HG02840 (cell line): Measurements from ENCODE around the gene HPGDS.
"Not testable (repeated sequence)": the region's sequence is repeated elsewhere in the genome, so short reads cannot be mapped to it uniquely, and the experiment has no call there.

Experiments
- ATAC-seq: cut with Tn5 transposase; IDR thresholded peaks from one replicate; pipeline ENCODE4 v1.9.1; 2021; ENCODE audit warnings: mild to moderate bottlenecking, moderate library complexity, moderate number of reproducible peaks; ENCODE audit not compliant: unreplicated experiment, low FRiP score

Gene HPGDS

GRCh38 chr4:94342694-94343093 lies at the start of gene HPGDS:
HPGDS (minus strand) TSS chr4:94342836; CDS start chr4:94334629, 8,207 bp downstream.
- ATAC-seq, result no peak

GRCh38 chr4:94390804-94391410 lies 48.3 kb upstream of the HPGDS start:
- ATAC-seq, result no peak

GRCh38 chr4:94389595-94390267 lies 47.1 kb upstream of the HPGDS start:
- ATAC-seq, result no peak

GRCh38 chr4:94387965-94388364 lies 45.3 kb upstream of the HPGDS start:
- ATAC-seq, result not testable (repeated sequence)

- not testable (repeated sequence) for ATAC-seq
Observed at GRCh38 chr4:94385452-94385851, 42.8 kb upstream of the HPGDS start.

- ATAC-seq, result not testable (repeated sequence)
Observed at GRCh38 chr4:94382891-94383290, 40.3 kb upstream of the HPGDS start.

- no peak for ATAC-seq
Observed at GRCh38 chr4:94378047-94378446, 35.4 kb upstream of the HPGDS start.

- ATAC-seq, result no peak
Observed at GRCh38 chr4:94377294-94377693, 34.7 kb upstream of the HPGDS start.

GRCh38 chr4:94375364-94375763 lies 32.7 kb upstream of the HPGDS start:
- no peak for ATAC-seq

- ATAC-seq, result no peak
Observed at GRCh38 chr4:94373752-94374151, 31.1 kb upstream of the HPGDS start.

- ATAC-seq, result no peak
Observed at GRCh38 chr4:94372991-94373390, 30.4 kb upstream of the HPGDS start.

- no peak for ATAC-seq
Observed at GRCh38 chr4:94372228-94372978, 29.8 kb upstream of the HPGDS start.

GRCh38 chr4:94371290-94371689 lies 28.7 kb upstream of the HPGDS start:
- no peak for ATAC-seq

GRCh38 chr4:94370533-94371254 lies 28.1 kb upstream of the HPGDS start:
- no peak for ATAC-seq

- no peak for ATAC-seq
Observed at GRCh38 chr4:94369046-94369445, 26.4 kb upstream of the HPGDS start.

GRCh38 chr4:94368459-94368858 lies 25.8 kb upstream of the HPGDS start:
- ATAC-seq, result no peak

- no peak for ATAC-seq
Observed at GRCh38 chr4:94365304-94365703, 22.7 kb upstream of the HPGDS start.

GRCh38 chr4:94364527-94364926 lies 21.9 kb upstream of the HPGDS start:
- ATAC-seq, result no peak

- ATAC-seq, result no peak
Observed at GRCh38 chr4:94363136-94363655, 20.6 kb upstream of the HPGDS start.

GRCh38 chr4:94359838-94360237 lies 17.2 kb upstream of the HPGDS start:
- no peak for ATAC-seq

- no peak for ATAC-seq
Observed at GRCh38 chr4:94359221-94359620, 16.6 kb upstream of the HPGDS start.
